ENCODE measurements around the gene LLPH.

LLPH gene

DNA sequence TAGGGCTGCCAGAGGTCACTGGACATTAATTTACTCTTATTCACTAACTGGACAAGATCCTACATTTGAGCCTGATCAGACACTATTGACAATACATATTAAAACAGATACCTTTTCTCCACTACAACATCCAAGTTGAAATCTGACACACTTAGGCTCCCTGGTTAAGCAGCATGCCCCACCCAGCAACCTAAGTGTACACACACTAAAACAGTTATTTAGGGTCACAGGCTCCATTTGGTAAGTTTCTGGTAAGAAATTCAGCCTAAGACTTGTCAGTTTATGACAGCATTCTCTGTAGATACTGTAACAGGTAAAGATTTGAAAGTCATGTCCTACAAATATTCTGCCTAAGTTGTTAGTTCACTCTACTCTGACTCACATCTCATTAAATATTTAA, 12.3 kb upstream of the LLPH start:
- DNase-seq (ENCODE audit: low read depth), result no peak

DNA sequence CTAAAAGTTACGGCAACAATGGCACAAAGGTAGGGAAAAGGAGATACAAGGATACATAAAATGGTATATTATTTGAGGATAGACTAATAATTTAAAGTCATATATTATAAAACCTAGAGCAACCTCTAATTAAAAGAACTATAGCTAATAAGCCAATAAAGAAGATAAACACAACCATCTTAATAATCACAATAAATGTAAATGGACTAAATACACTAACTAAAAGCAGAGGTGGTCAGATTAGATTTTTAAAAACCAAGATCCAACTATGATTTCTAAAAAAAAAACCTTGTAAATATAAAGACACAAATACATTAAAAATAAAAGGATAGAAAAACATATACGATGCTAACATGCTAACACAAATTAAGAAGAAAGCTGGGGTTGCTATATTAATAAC, 10.7 kb upstream of the LLPH start:
- no peak for DNase-seq (ENCODE audit: low read depth)

DNA sequence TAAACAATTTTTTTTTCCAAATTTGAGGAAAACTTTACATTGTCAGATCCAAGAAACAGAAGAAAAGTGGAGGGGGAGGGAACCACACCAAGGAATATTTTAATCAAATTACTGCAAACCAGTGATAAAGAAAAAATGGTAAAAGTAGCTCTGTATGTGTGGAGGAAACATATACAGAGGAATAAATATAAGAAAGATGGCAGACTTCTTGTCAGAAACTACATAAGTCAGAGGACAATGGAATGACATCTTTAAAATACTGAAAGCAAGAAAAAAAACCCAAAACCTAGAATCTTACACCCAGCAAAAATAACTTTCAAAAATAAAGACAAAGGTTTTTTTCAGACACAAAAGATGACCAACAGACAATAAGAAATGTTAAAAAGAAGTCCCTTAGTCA, 10.2 kb upstream of the LLPH start:
- no peak for DNase-seq (ENCODE audit: low read depth)

DNA sequence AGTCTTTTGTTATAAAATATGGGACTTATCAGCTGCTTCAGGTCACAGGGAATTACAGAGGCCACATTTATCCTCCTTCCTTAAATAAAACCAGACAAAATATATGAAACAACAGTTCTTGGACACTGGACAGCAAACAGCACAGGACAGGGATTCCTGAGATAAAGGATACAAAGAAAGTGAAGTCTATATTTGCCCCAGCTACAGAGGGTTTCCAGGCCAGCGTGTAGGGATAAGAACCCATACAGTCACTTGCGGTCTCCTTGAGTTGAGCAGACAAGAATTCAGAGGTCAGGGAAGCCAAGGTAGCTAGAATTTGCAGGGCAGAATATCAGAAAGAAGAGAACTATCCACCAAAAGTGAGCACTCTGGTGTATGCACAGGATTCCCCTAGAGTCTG, 8.8 kb upstream of the LLPH start:
- DNase-seq (ENCODE audit: low read depth), result no peak

DNA sequence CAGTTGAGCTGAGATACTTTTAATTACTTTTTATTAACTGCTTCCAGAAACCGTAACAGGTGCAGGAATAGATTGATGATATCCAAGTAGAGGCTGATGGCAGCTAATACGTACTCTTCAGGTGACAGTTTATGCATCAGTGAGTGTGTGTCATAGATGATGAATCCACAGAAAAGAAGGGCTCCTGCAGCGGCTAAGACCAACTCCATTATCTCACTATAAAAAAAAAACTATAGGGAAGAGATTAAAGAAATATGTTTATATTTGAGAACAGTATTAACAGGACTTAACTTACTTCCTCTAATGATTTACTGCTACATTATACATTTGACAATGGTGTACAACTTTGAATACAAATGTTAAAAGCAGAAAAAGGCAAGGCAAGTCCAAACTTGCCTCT, 7.4 kb upstream of the LLPH start:
- no peak for DNase-seq (ENCODE audit: low read depth)

DNA sequence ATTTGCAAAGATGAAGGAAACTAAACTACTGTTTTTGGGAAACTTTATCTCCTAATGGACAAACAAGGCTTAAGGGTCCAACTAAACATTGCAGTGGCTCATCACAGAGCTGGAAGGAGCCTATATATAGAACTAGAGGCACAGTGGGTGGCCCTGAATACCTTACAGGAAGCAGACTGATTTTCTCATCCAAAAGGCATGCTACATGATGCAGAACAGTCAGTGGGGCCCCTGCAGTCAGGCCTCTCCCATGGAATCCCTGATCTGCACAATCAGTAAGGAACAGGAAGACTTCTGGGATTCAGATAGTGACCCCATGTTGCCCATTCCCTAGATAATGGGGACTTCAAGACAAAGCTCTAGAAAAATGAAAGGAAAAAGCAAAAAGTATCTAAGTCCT, 1.9 kb upstream of the LLPH start:
- no peak for DNase-seq (ENCODE audit: low read depth)

DNA sequence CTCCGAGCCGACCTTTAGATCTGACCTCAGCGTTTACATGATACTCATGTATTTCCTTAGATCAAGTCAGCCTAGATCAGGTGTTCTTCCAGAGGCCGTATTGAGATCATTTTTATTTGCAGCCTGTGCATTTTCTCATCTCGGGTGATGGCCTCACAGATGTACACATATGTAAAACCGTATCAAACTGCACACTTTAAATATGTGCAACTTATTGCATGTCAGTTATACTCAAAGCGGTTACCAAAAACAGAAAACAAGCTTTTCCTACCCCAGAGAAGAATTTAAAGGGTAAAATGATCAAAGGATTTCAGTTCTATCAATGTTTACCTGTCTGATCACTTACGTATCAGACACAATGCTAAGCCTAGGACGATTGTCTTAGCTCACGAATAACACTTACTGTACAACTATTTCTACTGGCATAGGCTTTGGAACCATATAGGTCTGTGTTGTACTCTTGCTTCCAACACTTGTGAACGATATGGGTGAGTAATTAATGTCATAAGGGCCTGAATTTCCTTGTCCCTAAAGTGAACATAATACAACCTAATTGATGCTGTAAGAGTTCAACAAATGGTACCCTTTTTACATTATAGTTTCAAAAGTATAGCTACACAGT, 628 bp upstream of the LLPH start:
- no peak for DNase-seq (ENCODE audit: low read depth)

DNA sequence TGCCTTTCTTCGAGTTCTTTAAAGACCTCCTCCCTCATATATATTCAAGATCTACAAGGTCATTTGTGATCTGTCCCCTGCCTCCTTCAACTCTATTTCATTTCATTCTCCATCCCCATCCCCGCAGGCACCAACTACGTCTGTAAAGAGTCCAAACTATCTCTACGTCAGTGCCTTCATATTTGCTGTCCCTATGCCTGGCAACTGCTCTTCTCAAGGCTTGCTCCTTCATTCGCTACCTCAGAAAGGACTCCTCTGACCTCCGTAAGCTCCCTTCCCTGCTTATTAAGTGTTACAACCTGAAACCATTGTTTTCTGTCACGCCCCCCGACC, 650 bp downstream of the LLPH start:
- no peak for DNase-seq (ENCODE audit: low read depth)

DNA sequence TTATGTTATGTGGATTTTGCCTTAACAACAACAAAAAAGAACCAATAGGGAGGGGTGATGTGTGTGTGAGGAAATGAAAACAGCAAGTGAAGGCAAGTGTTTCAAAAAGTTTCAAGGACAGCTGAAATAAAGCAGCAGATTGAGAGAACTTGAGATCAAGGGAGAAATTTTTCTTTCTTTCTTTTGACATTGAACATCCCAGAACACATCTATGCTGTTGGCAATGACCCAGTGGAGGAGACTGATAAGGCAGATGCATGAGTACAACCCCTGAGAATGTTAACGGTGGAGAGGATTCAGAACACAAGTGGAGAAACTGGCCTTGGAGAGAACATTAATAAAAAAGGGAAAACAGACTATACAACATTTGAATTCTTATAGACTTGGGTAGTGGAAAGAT, 2.9 kb downstream of the LLPH start:
- no peak for DNase-seq (ENCODE audit: low read depth)

DNA sequence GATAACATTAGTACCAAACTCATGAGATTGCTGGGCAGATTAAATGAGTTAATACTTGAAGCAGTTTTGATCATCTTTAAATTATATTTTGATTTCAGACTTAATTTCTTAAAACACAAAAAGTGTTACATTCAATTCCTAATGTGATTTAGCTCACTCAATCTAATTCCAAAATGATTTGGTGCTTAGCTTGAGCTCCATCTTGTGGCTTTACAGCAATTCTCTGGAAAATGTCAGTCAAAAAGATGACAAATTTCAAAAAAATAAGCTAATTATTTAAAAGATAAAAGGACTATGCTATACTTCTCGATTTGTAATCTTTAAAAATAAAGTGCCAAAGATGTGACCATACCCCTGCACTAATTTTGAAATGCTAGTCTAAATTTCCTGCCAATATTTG, 10.1 kb downstream of the LLPH start:
- no peak for DNase-seq (ENCODE audit: low read depth)

DNA sequence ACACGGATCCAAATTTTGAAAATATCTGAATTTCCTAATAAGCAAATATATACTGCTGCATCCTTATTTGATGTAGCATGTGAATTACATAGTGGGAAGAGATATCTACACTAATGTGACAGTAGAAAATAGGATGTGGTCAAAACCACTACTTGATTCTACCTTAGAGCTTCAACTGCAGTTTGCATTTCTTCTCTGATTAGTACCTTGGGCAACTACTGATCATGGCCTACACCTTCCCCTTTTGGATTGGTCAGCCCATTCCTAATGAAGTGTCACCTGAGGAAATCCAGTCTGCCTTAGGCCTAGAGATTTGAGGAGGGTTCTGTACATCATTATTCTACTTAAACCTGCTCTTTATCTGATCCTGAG, 10.7 kb downstream of the LLPH start:
- DNase-seq (ENCODE audit: low read depth), result no peak

DNA sequence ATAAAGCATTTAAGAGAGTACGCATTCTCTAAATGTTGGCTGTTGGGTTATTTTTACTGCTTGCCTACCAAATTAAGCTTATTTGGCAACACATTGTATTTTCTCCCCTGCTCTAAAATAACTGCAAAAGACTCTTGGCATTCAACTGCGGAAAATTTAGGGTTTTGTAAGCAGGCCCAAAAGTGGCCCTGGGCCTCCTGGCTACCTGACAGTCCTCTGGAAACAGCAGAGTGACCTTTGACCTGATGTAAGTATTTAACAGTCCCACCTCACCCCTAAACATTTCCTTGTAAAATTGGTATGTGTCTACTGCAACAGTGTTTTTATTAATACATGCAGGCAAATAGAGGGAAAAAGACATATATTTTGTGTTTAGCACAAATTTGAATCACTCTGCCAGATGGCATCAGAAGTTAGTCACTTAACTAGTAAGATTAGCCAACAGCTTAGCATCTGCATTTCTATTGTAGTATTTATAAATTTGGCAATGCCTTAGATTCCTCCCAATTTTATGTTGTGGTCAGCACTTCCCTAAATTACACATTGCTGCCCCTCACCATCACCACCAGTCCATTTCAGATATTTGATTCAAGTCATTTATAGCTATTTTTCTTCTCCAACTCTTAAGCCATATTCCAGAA, 11.2 kb downstream of the LLPH start:
- DNase-seq (ENCODE audit: low read depth), result no peak

DNA sequence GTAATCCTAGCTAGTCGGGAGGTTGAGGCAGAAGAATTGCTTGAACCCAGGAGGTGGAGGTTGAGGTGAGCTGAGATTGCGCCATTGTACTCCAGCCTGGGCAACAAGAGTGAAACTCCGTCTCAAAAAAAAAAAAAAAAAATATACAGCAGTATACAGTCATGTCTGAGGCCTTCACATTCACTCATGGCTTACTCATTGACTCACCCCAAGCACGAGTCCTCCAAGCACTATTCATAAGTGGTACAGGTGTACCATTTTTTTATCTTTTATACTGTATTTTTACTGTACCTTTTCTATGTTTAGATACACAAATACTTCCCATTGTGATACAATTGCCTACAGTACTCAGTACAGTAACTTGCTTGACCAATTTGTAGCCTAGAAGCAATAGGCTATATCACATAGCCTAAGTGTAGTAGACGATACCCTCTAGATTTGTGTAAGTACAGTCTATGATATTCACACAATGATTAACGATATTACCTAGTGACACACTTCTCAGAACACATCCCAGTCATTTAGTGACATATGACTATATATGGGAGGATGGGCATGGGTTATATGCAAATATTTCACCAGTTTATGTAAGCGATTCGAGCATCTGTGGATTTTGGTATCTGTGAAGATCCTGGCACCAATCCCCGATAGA, 12.2 kb downstream of the LLPH start:
- DNase-seq (ENCODE audit: low read depth), result no peak

DNA sequence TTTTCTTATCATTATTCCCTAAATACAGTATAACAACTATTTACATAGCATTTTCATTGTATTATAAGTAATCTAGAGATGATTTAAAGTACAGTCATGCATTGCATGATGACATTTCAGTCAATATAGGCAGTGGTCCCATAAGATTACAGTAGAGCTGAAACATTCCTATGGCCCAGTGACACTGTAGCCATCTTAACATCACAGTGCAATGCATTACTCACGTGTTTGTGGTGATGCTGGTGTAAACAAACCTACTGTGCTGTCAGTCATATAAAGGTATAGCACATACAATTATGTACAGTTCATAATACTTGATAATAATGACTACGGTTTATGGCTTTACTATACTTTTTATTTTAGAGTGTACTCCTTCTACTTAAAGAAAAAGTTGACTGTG, 13.3 kb downstream of the LLPH start:
- no peak for DNase-seq (ENCODE audit: low read depth)

DNA sequence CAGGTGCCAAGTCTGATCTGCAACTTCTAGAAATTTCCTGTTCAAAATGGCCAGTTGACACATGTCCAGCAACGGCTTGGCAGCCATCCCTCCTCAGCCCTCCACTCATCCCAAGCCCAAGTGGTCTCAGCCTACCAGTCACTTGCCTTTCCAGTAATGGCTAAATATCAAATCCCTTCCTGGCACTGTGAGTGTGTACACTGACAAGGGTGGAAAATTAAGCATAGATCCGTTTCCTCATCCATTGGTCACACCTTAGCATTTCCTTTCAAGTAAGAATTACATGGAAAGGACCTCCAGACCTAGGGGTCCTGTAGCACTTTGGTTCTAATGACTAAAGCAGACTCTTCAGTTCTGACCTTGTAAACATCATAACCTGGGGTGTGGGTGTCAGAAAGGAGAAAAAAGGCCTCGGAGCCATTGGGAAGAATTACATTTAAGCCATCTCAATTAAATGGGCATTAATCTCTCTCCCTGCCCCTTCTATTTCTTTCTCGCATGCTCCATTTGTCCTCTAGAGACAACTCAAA, 15.4 kb downstream of the LLPH start:
- DNase-seq (ENCODE audit: low read depth), result no peak

DNA sequence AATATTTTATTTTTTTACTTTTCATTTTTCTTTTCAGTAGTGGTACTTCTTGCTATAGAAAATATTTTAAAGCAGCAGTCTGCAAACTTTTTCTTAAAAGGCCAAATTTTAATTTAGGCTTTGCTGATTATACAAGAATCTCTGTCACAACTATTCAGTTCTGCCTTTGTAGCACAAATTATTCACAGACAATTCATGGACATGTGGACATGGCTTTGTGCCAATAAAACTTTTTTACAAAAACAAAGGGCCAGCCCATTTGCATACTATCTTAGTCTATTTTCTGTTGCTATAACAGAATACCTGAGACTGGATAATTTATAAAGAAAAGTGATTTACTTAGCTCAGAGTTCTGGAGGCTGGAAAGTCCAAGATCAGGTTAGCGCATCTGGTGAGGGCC, 17.1 kb downstream of the LLPH start:
- no peak for DNase-seq (ENCODE audit: low read depth)

DNA sequence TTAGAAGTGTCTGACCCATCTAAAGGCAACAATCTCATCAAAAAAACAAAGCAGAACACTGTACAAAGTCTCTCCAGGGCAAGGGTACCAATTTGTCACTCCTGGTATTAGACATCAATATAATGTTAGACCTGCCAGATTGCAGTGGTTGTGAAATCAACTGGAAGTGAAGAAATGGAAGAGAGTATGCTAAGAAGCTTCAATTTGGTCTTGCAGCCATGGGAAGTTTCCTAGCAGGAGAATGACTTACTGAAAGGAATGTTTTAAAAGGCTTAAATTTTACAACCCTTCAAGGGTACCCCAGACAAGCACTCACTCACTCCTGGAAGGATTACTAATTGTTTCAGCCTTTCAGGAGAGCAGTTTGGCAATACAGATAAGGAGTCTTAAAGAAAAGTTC, 18.9 kb downstream of the LLPH start:
- no peak for DNase-seq (ENCODE audit: low read depth)

DNA sequence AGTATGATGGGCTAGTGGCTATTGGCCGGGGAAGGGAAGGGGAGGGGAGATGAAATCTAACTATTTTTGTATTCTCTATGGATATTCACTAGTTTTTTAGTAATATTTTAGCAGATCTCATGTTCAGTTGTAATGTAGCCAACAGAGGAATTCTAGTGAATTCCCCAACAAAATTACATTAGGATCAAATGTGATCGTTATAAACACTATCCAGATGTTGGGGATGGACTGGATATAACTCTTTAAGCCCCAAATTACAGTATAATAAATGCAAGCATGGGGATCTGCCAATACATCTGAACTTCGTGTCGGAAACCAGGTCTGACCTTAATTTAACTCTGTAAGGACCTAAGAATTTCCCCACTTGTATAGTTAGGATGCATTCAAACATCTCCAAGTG, 21.5 kb downstream of the LLPH start:
- DNase-seq (ENCODE audit: low read depth), result no peak

DNA sequence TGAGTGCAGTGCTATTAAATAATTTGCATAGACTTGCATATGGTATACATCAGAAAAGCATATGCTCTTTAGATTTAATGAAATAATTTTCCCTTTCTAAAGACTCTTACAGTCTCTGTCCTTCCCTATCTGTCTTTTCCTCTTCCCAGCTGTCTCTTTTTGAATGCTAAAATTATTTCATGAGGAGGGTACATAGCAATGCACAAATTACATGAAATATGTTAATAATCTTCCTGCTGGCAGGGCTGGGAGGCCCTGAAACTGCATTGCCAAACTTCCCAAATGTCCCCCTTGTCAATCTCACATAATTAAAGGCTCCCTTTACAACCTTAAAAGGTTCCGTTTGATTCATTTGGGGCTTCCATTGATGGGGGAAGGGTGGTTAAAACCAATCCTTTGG, 22.2 kb downstream of the LLPH start:
- DNase-seq (ENCODE audit: low read depth), result no peak

DNA sequence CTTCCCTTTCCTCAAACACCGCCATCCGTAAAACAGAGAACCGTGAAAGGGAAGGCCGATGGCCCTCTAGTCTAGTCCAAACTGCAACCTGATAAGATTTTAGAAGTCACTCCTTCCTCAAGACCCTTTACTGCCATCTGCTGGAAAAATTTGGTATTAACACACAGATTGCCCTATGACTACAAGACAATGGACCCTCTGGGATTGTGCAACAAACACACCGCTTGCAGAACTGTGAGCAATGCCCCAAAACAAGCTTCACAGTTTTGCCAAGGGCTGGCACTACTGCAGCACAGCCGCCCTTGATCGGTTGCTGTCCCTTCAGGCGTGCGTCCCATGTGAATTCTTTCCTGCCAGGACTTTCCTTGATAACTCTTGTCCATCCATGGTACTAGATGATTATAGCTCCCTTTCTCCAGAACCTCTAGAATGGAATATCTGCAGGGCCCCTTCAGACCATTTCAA, 23.1 kb downstream of the LLPH start:
- DNase-seq (ENCODE audit: low read depth), result no peak

DNA sequence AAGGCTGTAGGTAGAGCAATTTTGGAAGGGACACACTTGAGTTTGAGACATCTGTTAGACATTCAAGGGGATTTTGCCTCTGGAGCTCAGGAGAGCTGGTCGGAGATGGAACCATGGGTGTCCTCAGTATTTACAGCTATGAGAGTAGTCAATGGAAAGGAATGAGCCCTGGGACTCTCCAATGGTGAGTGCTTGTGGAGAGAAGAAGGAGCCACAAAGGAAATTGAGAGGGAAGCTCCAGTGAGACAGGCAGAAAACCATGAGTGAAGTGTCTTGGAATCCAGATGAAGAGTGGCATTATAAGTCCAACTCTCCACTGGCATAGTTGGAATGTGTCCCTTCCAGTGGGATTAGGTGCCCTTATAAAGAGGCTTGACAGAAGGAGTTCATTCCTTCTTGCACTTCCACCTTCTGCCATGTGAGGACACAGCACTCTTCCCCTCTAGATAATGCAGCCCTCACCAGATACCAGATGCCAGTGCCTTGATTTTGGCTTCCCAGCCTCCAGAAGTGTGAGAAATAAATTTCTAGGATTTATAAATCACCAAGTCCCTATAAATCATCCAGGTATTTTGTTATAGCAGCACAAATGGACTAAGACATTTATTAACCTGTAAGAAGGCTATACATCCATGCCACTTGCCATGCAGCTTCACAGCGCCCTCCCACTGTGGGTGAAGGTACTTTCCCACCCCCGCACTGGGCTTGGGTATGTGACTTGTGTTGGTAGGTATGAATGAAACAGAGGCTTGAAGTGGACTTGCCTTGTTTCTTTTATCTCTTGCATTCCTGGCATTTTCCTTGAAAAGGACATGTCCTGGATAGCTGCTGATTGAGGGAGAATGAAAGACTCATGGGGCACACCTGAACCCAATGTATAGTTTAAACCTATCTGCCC, 27.3 kb downstream of the LLPH start:
- no peak for DNase-seq (ENCODE audit: low read depth)

DNA sequence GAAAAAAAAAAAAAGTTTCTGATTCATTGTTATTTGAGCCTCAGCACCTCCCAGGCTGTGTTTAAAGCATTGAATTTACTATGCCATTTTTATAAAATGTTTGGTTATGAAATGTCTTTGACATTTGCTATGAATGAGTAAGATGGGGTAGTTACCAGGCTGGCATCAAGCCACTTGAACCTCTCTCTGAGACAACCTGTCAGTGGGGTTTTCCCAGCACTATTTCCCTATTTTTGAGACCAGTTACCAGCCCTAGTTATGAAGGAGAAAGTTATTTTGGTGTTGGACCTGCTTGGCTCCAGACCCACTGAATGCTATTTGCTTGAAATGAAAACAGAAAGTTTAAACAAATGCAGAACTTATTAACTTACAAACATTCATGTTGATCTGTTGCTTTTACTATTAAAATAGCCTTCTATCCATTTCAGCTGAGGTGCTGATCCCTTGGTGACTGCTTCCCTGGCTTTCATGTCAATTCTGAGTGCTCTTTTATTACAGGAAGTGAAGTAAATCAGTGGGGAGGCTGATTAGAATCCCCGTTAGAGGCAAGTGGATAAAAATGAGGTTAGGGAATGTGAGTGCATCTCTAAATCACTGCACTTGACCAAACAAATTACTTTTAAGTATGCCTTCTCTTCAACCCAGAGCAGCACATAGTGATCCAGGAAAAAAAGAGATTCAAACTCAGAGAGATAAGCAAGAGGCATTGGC, 37.8 kb downstream of the LLPH start:
- DNase-seq (ENCODE audit: low read depth), result no peak
